HL-60 (cell line): ENCODE measurements around the gene PPP5C.

Experiments used
- DNase-seq, 2 experiments: peaks; one replicate each; pipeline ENCODE4 v3.0.0-alpha.2; 2010 to 2020; ENCODE audit warnings: low read depth in 1 of 2, low spot score in 1 of 2
- H3K27ac ChIP-seq: fragments of 250-450 bp; sonication (Bioruptor Pico); replicated peaks from 2 replicates; pipeline ENCODE4 v1.5.1; 2020; ENCODE audit warnings: mild to moderate bottlenecking, moderate library complexity
- H3K27me3 ChIP-seq: fragments of 250-450 bp; sonication (Bioruptor Pico); 2 replicates; pipeline ENCODE4 v1.5.1; 2021; ENCODE audit warnings: mild to moderate bottlenecking, moderate library complexity; ENCODE audit not compliant: insufficient read depth, poor library complexity, severe bottlenecking
- H3K4me3 ChIP-seq: replicated peaks from 2 replicates; pipeline ENCODE4 v1.5.1; 2011; ENCODE audit warnings: mild to moderate bottlenecking, control low read depth, low read length; ENCODE audit not compliant: insufficient read depth
- CTCF ChIP-seq: IDR thresholded peaks from one replicate; pipeline ENCODE4 v1.5.1; 2011; ENCODE audit warnings: low read length, control low read depth, inconsistent platforms; ENCODE audit not compliant: insufficient read depth
- GABPA ChIP-seq: IDR thresholded peaks from 2 replicates; pipeline ENCODE4 v1.6.1; 2012; ENCODE audit warnings: low read depth
- POLR2AphosphoS5 ChIP-seq: IDR thresholded peaks from 2 replicates; pipeline ENCODE4 v1.6.1; 2012; ENCODE audit warnings: low read depth
- REST ChIP-seq: IDR thresholded peaks from 2 replicates; pipeline ENCODE4 v1.6.1; 2012; ENCODE audit warnings: low read depth; ENCODE audit not compliant: insufficient replicate concordance
- SPI1 ChIP-seq: IDR thresholded peaks from 2 replicates; pipeline ENCODE4 v1.6.1; 2012; ENCODE audit warnings: low read depth, mild to moderate bottlenecking, borderline replicate concordance

The PPP5C gene

GRCh38 chr19:46344363-46344762 lies 2.5 kb upstream of the PPP5C start:
- Histone ChIP-seq H3K4me3 (no peak overlapping the region), H3K27me3 (peaks cover 4% of the 10 kb centered on the region), H3K27ac (no peak overlapping the region)
- DNase-seq = no peak
- TF ChIP-seq GABPA = no peak
- TF ChIP-seq POLR2AphosphoS5 = no peak

GRCh38 chr19:46345157-46345556 lies 1.7 kb upstream of the PPP5C start:
- TF ChIP-seq POLR2AphosphoS5 (no peak), REST (no peak), GABPA (no peak), SPI1 (no peak), CTCF (no peak)
- Histone ChIP-seq H3K4me3 (no peak overlapping the region), H3K27ac (no peak overlapping the region), H3K27me3 (peaks cover 2% of the 10 kb centered on the region)
- no peak for DNase-seq

GRCh38 chr19:46347572-46347883 lies 641 bp downstream of the PPP5C start:
- TF ChIP-seq SPI1 = no peak
- no peak for TF ChIP-seq REST
- Histone ChIP-seq H3K27me3 (no peaks in the 10 kb centered on the region), H3K4me3 (peak overlapping the region; percentile 87), H3K27ac (peak overlapping the region; percentile 92)
- no peak for DNase-seq

- TF ChIP-seq SPI1 (no peak), POLR2AphosphoS5 (no peak), REST (no peak), GABPA (no peak), CTCF (no peak)
- H3K4me3 ChIP-seq = peak overlapping the region; percentile 87
- no peak overlapping the region for H3K27ac ChIP-seq
- no peaks in the 10 kb centered on the region for H3K27me3 ChIP-seq
- no peak for DNase-seq
Measured at GRCh38 chr19:46347985-46348384, 1.1 kb downstream of the PPP5C start.
